H9 (cell line): Measurements from ENCODE around the gene SLIT1. TPM values are rescaled to one million over a fixed set of nuclear protein-coding genes. Genes with fewer than 3 reads are reported as not detected.
A peak's percentile ranks its signal among the peaks of the same experiment; 100 is the strongest.

Experiments used
- DNase-seq: peaks from one replicate; pipeline ENCODE4 v3.0.0-alpha.2; 2017
- H2AFZ ChIP-seq: one replicate; pipeline ENCODE4 v1.6.1; 2013; ENCODE audit warnings: mild to moderate bottlenecking, low read length, control low read depth, moderate library complexity
- H2AK5ac ChIP-seq: 2 replicates; pipeline ENCODE4 v1.6.1; 2013; ENCODE audit warnings: low read length, control low read depth, mixed read lengths; ENCODE audit not compliant: insufficient read length
- H2BK120ac ChIP-seq: one replicate; pipeline ENCODE4 v1.6.1; 2013; ENCODE audit warnings: low read depth, mild to moderate bottlenecking, low read length, control low read depth, inconsistent platforms; ENCODE audit not compliant: poor library complexity, severe bottlenecking
- H2BK12ac ChIP-seq: 2 replicates; pipeline ENCODE4 v1.6.1; 2013; ENCODE audit warnings: low read length, control low read depth, mixed read lengths, low read depth; ENCODE audit not compliant: insufficient read length
- H2BK15ac ChIP-seq: 2 replicates; pipeline ENCODE4 v1.6.1; 2013; ENCODE audit warnings: low read depth, low read length, control low read depth
- H2BK20ac ChIP-seq: one replicate; pipeline ENCODE4 v1.6.1; 2013; ENCODE audit warnings: low read depth, mild to moderate bottlenecking, low read length, control low read depth, inconsistent platforms; ENCODE audit not compliant: poor library complexity, severe bottlenecking
- H2BK5ac ChIP-seq: 2 replicates; pipeline ENCODE4 v1.6.1; 2013; ENCODE audit warnings: low read length, control low read depth, mixed read lengths; ENCODE audit not compliant: insufficient read length
- H3K14ac ChIP-seq: 2 replicates; pipeline ENCODE4 v1.6.1; 2013; ENCODE audit warnings: low read length, control low read depth; ENCODE audit not compliant: insufficient read depth
- H3K18ac ChIP-seq: 2 replicates; pipeline ENCODE4 v1.6.1; 2013; ENCODE audit warnings: low read depth, mild to moderate bottlenecking, mixed read lengths, low read length, control low read depth; ENCODE audit not compliant: insufficient read length
- H3K23ac ChIP-seq: 2 replicates; pipeline ENCODE4 v1.6.1; 2013; ENCODE audit warnings: low read length, control low read depth, mixed read lengths, low read depth; ENCODE audit not compliant: insufficient read length
- H3K23me2 ChIP-seq: 2 replicates; pipeline ENCODE4 v1.6.1; 2013; ENCODE audit warnings: low read depth, mild to moderate bottlenecking, mixed read lengths, low read length, control low read depth; ENCODE audit not compliant: insufficient read length, poor library complexity, severe bottlenecking
- H3K27ac ChIP-seq: 2 replicates; pipeline ENCODE4 v1.5.1; 2013; ENCODE audit warnings: low read length, control low read depth, mixed read lengths, low read depth; ENCODE audit not compliant: insufficient read length
- H3K27me3 ChIP-seq: 2 replicates; pipeline ENCODE4 v1.6.1; 2013; ENCODE audit warnings: low read length, control low read depth, inconsistent platforms; ENCODE audit not compliant: insufficient read depth
- H3K4ac ChIP-seq: 2 replicates; pipeline ENCODE4 v1.6.1; 2013; ENCODE audit warnings: low read depth, mild to moderate bottlenecking, control low read depth, inconsistent platforms, low read length, moderate library complexity
- H3K4me1 ChIP-seq: 2 replicates; pipeline ENCODE4 v1.6.1; 2013; ENCODE audit warnings: low read length, control low read depth, inconsistent platforms; ENCODE audit not compliant: insufficient read depth
- H3K4me2 ChIP-seq: 2 replicates; pipeline ENCODE4 v1.6.1; 2013; ENCODE audit warnings: low read length, control low read depth, mixed read lengths; ENCODE audit not compliant: insufficient read length, insufficient read depth
- H3K56ac ChIP-seq: 2 replicates; pipeline ENCODE4 v1.6.1; 2013; ENCODE audit warnings: low read depth, mild to moderate bottlenecking, mixed read lengths, low read length, control low read depth; ENCODE audit not compliant: insufficient read length
- H3K79me1 ChIP-seq: 2 replicates; pipeline ENCODE4 v1.6.1; 2013; ENCODE audit warnings: low read depth, mild to moderate bottlenecking, moderate library complexity, low read length, control low read depth, inconsistent platforms; ENCODE audit not compliant: insufficient read depth, poor library complexity, severe bottlenecking
- H3K79me2 ChIP-seq: 2 replicates; pipeline ENCODE4 v1.6.1; 2013; ENCODE audit warnings: low read length, control low read depth, inconsistent platforms; ENCODE audit not compliant: insufficient read depth
- H3K9ac ChIP-seq: 2 replicates; pipeline ENCODE4 v1.6.1; 2013; ENCODE audit warnings: low read length, control low read depth, mixed read lengths; ENCODE audit not compliant: insufficient read length; ENCODE audit errors: extremely low read depth
- H3K9me3 ChIP-seq: one replicate; pipeline ENCODE4 v1.6.1; 2013; ENCODE audit warnings: low read depth, low read length, inconsistent platforms; ENCODE audit not compliant: control insufficient read depth
- H3T11ph ChIP-seq: one replicate; pipeline ENCODE4 v1.6.1; 2013; ENCODE audit warnings: mild to moderate bottlenecking, low read length, control low read depth, inconsistent platforms
- H4K20me1 ChIP-seq: one replicate; pipeline ENCODE4 v1.6.1; 2013; ENCODE audit not compliant: control insufficient read depth, insufficient read length, insufficient read depth
- H4K5ac ChIP-seq: 2 replicates; pipeline ENCODE4 v1.6.1; 2013; ENCODE audit warnings: low read depth, mild to moderate bottlenecking, mixed read lengths, low read length, control low read depth; ENCODE audit not compliant: insufficient read length
- H4K8ac ChIP-seq: replicated peaks from 2 replicates; pipeline ENCODE4 v1.6.1; 2013; ENCODE audit warnings: low read length, control low read depth, mixed read lengths, low read depth; ENCODE audit not compliant: insufficient read length
- H4K91ac ChIP-seq: 2 replicates; pipeline ENCODE4 v1.6.1; 2013; ENCODE audit warnings: low read depth, mild to moderate bottlenecking, moderate library complexity, mixed read lengths, low read length, control low read depth; ENCODE audit not compliant: insufficient read length
- H3K27ac Mint-ChIP-seq, 3 experiments: 2 replicates in 2 of 3; 3 replicates in 1 of 3; pipeline ENCODE4 v1.8.0; 2020 to 2021; ENCODE audit warnings: mixed read lengths in 3 of 3, mild to moderate bottlenecking in 1 of 3, moderate library complexity in 1 of 3
- H3K27me3 Mint-ChIP-seq: 2 replicates; pipeline ENCODE4 v1.8.0; 2021; ENCODE audit warnings: low read depth, mild to moderate bottlenecking, moderate library complexity, mixed read lengths
- H3K36me3 Mint-ChIP-seq, 3 experiments: 2 replicates in 2 of 3; 3 replicates in 1 of 3; pipeline ENCODE4 v1.8.0; 2020 to 2021; ENCODE audit warnings: low read depth in 3 of 3, mixed read lengths in 3 of 3; ENCODE audit not compliant: insufficient read depth in 1 of 3
- H3K4me1 Mint-ChIP-seq, 2 experiments: 2 replicates each; pipeline ENCODE4 v1.8.0; 2020; ENCODE audit warnings: mixed read lengths in 2 of 2
- H3K4me3 Mint-ChIP-seq, 2 experiments: 2 replicates in 1 of 2; 3 replicates in 1 of 2; pipeline ENCODE4 v1.8.0; 2020 to 2021; ENCODE audit warnings: mild to moderate bottlenecking in 2 of 2, mixed read lengths in 2 of 2, moderate library complexity in 1 of 2
- H3K9me3 Mint-ChIP-seq, 2 experiments: 2 replicates in 1 of 2; 3 replicates in 1 of 2; pipeline ENCODE4 v1.8.0; 2020; ENCODE audit warnings: mild to moderate bottlenecking in 2 of 2, mixed read lengths in 2 of 2, moderate library complexity in 1 of 2
- CTCF ChIP-seq: fragments of 200-600 bp; sonication (generic); conservative IDR thresholded peaks from 3 replicates; pipeline ENCODE4 v1.8.0; 2021; ENCODE audit warnings: antibody characterized with exemption, mild to moderate bottlenecking
- WGBS: extraction: QIAGEN DNeasy Blood & Tissue Kit; methylation state at CpG from one replicate; pipeline ENCODE4 v1.1.7; 2013; ENCODE audit warnings: missing lambda C conversion rate, low lambda C conversion rate, mixed read lengths; ENCODE audit not compliant: insufficient read length; ENCODE audit errors: extremely low coverage; 5-methylcytosine and 5-hydroxymethylcytosine counted together
- total RNA-seq: library from RNA; stranded (reverse); gene quantifications from 2 replicates; pipeline ENCODE4 v1.2.1, GENCODE V29; 2021

The SLIT1 gene
- total RNA-seq, 1 experiment from 2014 or later: 0.57 TPM

DNA sequence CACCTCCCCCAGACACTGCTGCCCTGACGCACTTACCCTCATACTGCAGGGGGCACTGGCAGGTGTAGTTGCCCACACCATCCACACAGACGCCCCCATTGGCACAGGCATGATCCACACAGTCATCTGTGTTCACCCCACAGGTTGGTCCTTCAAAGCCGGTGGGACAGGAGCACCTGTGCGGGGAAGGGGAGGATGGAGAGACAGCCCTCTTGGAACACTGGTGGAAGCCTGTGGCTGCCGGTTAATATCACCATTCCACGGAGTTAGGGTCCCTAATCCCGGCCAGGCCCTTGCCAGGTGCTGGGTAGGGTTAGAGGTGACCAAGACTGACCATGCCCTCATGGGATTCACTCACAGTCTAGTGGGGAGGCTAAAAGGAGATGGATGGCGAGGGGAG is 171.8 kb downstream of the SLIT1 start:
- H2BK15ac ChIP-seq: no peak overlapping the region
- no peak overlapping the region for H3K18ac ChIP-seq
- Mint-ChIP-seq H3K4me1 (peaks cover 0 to 7% of the 10 kb centered on the region in 2 experiments; a peak in 1 of 4 replicates), H3K9me3 (no peaks in the 10 kb centered on the region), H3K36me3 (no peaks in the 10 kb centered on the region), H3K27me3 (no peaks in the 10 kb centered on the region), H3K4me3 (no peak overlapping the region), H3K27ac (peak overlapping the region in 1 of 3 experiments; percentile 53; a peak in 1 of 7 replicates)
- H3K9ac ChIP-seq: no peak overlapping the region
- no peaks in the 10 kb centered on the region for H3K4me1 ChIP-seq
- H3T11ph ChIP-seq: no peak overlapping the region
- H4K5ac ChIP-seq: no peak overlapping the region
- no peaks in the 10 kb centered on the region for H3K23me2 ChIP-seq
- no peaks in the 10 kb centered on the region for H3K79me1 ChIP-seq
- no peak overlapping the region for H3K27ac ChIP-seq
- no peak overlapping the region for H2BK5ac ChIP-seq
- no peak overlapping the region for H3K4me2 ChIP-seq
- no peak overlapping the region for H4K8ac ChIP-seq
- no peak overlapping the region for H2BK20ac ChIP-seq
- H2BK120ac ChIP-seq: no peak overlapping the region
- DNase-seq: peak; percentile 26
- no peak overlapping the region for H2AK5ac ChIP-seq
- H3K79me2 ChIP-seq: no peaks in the 10 kb centered on the region
- no peak overlapping the region for H3K4ac ChIP-seq
- no peaks in the 10 kb centered on the region for H3K9me3 ChIP-seq
- H2BK12ac ChIP-seq: no peak overlapping the region
- H3K56ac ChIP-seq: no peak overlapping the region
- no peak overlapping the region for H4K91ac ChIP-seq
- H3K14ac ChIP-seq: no peak overlapping the region
- H3K27me3 ChIP-seq: no peaks in the 10 kb centered on the region
- H4K20me1 ChIP-seq: no peaks in the 10 kb centered on the region
- no peak overlapping the region for H3K23ac ChIP-seq
- no CpG with 5 or more reads among the region's 8 CpGs for WGBS
- no peak overlapping the region for H2AFZ ChIP-seq
- no peak for TF ChIP-seq CTCF
